Esophagus squamous epithelium (tissue), 5 donors: ENCODE data around the gene FN3KRP. TPM values are rescaled to one million over a fixed set of nuclear protein-coding genes. Genes with fewer than 3 reads are reported as not detected.

ENCODE experiments used
- DNase-seq: peaks from one replicate; lab custom pipeline; 2025; lab: John Stamatoyannopoulos, UW
- H3K27ac ChIP-seq, 4 donors: fragments of 200-600 bp; sonication (generic); one replicate each; pipeline ENCODE4 v1.5.1; 2016 to 2019; ENCODE audit warnings: mild to moderate bottlenecking in 1 of 4
- H3K27me3 ChIP-seq, 4 donors: fragments of 200-600 bp; sonication (generic); 1 replicate in 3 of 4; 2 replicates in 1 of 4; pipeline versions ENCODE4 v1.5.1 to v1.6.0; 2017 to 2021; ENCODE audit warnings: antibody characterized with exemption in 1 of 4
- H3K36me3 ChIP-seq, 3 donors: fragments of 200-600 bp; sonication (generic); one replicate each; pipeline ENCODE4 v1.5.1; 2016 to 2019
- H3K4me1 ChIP-seq, 3 donors: fragments of 200-600 bp; sonication (generic); one replicate each; pipeline ENCODE4 v1.5.1; 2017 to 2019
- H3K4me3 ChIP-seq, 4 donors: fragments of 200-600 bp; sonication (generic); 1 replicate in 3 of 4; 2 replicates in 1 of 4; pipeline ENCODE4 v1.5.1; 2016 to 2019; ENCODE audit warnings: mild to moderate bottlenecking in 2 of 4, moderate library complexity in 1 of 4
- H3K9me3 ChIP-seq, 3 donors: fragments of 200-600 bp; sonication (generic); one replicate each; pipeline ENCODE4 v1.5.1; 2016 to 2019
- POLR2A ChIP-seq, 4 donors: fragments of 450-650 bp; IDR thresholded peaks; one replicate each; pipeline ENCODE4 v1.6.1; 2017; ENCODE audit warnings: antibody characterized with exemption in 4 of 4, mild to moderate bottlenecking in 4 of 4, moderate library complexity in 3 of 4
- WGBS, 2 donors: methylation state at CpG; one replicate each; pipeline ENCODE4 v1.1.5; 2018; 5-methylcytosine and 5-hydroxymethylcytosine counted together
- intact Hi-C: fragments of 100-400 bp; cut with DNase I; formaldehyde crosslinking; loops from one replicate; pipeline ENCODE4 v1.15.0; 2022
- total RNA-seq, 4 donors: library from RNA; depleted of rRNA; stranded (reverse); fragments of >200 nt; gene quantifications; one replicate each; pipeline ENCODE4 v1.1.0, GENCODE V29; 2016
- TF ChIP-seq, protein P1 (sequence below), 6 experiments: fragments of 450-650 bp in 4 of 6; fragments of 200-600 bp in 2 of 6; sonication (generic) in 2 of 6; IDR thresholded peaks; one replicate each; pipeline ENCODE4 v1.5.1; 2016 to 2019; ENCODE audit warnings: antibody characterized with exemption in 6 of 6, mild to moderate bottlenecking in 4 of 6, moderate library complexity in 4 of 6
- donor health status: DM: yes; HTN: yes; CAD: no.

FN3KRP gene
- total RNA-seq, 4 donors from 2014 or later = 9.1 to 13.5 (median 10.2) TPM

DNA sequence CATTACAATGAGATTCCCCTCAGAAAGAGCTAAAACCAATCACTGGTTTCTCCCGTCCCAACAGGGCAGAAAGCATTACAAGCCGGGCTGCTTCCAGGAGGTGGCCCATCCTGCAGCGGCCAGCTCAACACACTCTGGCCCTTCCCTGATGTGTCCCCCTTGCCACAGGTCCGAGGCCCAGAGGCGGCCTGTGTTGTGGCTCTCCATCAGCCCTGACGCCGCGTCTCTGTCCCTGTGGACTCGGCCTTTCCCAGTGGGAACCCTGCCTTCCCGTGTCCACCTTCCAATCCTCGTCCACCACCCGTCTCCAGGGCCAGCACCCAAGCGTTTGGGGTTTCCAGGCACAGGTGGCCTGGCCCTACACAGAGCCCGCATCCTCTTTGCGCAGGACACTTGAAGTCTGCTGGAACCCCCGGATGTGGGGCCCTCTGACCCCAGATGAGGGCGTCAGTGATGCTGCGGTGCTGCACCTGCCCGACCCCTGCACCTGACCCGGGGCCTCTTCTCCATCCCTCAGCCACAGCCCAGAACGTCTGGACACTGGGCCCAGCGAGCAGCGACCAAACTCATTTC, 39.1 kb upstream of the FN3KRP start:
- no peak for DNase-seq
- Histone ChIP-seq H3K4me3 (no peak overlapping the region), H3K36me3 (no peaks in the 10 kb centered on the region), H3K27ac (no peak overlapping the region), H3K4me1 (peaks cover 0 to 10% (median 0%) of the 10 kb centered on the region in 3 donors), H3K9me3 (peaks cover 0 to 13% (median 0%) of the 10 kb centered on the region in 3 donors), H3K27me3 (no peaks in the 10 kb centered on the region)
- WGBS, 2 donors = 90 to 93% methylated on average over 17 to 22 of the region's 23 CpGs
- TF ChIP-seq, protein P1, sequence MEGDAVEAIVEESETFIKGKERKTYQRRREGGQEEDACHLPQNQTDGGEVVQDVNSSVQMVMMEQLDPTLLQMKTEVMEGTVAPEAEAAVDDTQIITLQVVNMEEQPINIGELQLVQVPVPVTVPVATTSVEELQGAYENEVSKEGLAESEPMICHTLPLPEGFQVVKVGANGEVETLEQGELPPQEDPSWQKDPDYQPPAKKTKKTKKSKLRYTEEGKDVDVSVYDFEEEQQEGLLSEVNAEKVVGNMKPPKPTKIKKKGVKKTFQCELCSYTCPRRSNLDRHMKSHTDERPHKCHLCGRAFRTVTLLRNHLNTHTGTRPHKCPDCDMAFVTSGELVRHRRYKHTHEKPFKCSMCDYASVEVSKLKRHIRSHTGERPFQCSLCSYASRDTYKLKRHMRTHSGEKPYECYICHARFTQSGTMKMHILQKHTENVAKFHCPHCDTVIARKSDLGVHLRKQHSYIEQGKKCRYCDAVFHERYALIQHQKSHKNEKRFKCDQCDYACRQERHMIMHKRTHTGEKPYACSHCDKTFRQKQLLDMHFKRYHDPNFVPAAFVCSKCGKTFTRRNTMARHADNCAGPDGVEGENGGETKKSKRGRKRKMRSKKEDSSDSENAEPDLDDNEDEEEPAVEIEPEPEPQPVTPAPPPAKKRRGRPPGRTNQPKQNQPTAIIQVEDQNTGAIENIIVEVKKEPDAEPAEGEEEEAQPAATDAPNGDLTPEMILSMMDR (IDR thresholded peaks at IDR 0.05) = no peak
- no peak for TF ChIP-seq POLR2A (IDR thresholded peaks at IDR 0.05)
- intact Hi-C loops = no loop called here

DNA sequence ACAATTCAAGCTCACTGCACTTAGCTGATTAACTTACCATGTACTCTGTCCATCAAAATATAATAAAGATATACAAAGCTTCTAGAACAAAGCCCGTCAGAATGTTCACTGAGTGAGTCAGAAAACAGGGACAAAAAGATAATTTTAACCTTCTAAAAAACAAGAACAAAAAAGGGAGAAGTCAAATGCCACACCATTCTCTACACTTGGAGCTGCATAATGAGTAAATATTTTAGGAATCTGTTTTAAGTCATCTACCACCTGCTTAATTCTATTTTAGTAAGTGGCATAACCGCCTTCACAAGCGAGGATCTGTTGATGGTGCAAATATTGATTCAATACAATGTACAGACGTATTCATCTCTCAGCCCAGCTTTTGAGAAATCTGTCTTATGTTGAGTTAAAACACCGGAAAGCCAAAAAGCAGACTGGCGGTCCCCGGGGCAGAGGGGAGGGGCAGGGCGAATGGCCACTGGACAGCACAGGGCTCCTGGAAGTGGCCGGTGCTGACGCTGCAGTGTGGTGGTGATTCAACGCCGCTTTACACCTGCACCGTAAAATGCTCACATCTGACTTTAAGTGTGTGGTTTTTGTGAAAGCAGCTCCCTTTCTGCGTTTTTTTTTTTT, 38.1 kb upstream of the FN3KRP start:
- H3K27ac ChIP-seq = no peak overlapping the region
- DNase-seq = no peak
- H3K27me3 ChIP-seq = no peaks in the 10 kb centered on the region
- TF ChIP-seq, protein P1 (IDR thresholded peaks at IDR 0.05) = no peak
- TF ChIP-seq POLR2A (IDR thresholded peaks at IDR 0.05) = no peak
- H3K9me3 ChIP-seq = peaks cover 0 to 13% (median 0%) of the 10 kb centered on the region in 3 donors
- 71 to 80% methylated on average over 13 to 14 of the region's 14 CpGs for WGBS, 2 donors
- H3K4me1 ChIP-seq = peaks cover 0 to 10% (median 0%) of the 10 kb centered on the region in 3 donors
- intact Hi-C loops = no loop called here
- no peaks in the 10 kb centered on the region for H3K36me3 ChIP-seq
- H3K4me3 ChIP-seq = no peak overlapping the region

DNA sequence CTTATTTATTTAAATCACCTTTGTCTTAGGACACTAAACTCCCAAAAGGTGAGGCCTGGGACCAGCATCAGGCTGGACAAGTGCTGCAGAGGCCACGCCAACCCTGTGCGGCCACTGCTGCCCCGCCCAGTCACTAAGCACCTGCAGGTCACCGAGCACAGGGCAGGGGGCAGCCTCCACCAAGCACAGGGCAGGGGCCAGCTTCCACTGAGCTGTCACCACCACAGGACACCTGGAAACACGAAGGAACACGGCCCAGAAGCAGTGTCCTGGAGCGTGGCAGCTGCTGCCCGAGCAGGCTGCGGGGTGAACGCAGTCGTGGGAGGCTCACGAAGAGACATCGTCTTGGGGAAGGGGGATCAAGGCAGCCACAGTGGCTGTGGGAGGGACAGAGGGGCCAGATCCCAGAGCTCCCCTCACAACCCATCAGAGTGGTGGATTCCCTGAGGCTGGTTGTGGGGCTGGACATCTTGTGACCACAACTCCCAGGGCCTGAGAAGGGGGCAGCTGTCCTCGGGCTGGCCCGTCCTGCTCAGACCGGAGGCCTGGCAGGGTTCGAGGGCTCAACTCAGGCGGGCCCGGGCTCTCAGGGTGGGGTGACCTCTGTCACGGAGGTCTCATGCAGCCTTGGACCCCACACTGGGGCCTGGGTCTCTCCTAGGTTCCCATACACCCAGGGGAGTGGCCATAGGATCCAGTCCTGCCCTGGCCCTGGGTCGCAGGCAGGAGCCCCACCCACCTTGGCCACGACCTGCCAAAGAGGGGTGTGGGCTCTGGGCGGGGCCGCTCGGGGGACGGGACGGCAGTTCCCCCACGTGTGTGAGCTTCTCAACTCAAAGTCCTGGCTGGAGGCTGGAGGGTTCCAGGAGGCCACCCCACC, 36.7 kb upstream of the FN3KRP start:
- peaks cover 0 to 13% (median 0%) of the 10 kb centered on the region in 3 donors for H3K9me3 ChIP-seq
- DNase-seq = no peak
- TF ChIP-seq POLR2A (IDR thresholded peaks at IDR 0.05) = no peak
- TF ChIP-seq, protein P1 (IDR thresholded peaks at IDR 0.05) = no peak
- H3K27ac ChIP-seq = no peak overlapping the region
- H3K4me1 ChIP-seq = peaks cover 0 to 7% (median 0%) of the 10 kb centered on the region in 3 donors
- WGBS, 2 donors = 86 to 94% methylated on average over 7 to 18 of the region's 28 CpGs
- peaks cover 0 to 7% (median 0%) of the 10 kb centered on the region in 3 donors for H3K36me3 ChIP-seq
- H3K4me3 ChIP-seq = no peak overlapping the region
- H3K27me3 ChIP-seq = no peaks in the 10 kb centered on the region
- intact Hi-C loops = no loop called here

DNA sequence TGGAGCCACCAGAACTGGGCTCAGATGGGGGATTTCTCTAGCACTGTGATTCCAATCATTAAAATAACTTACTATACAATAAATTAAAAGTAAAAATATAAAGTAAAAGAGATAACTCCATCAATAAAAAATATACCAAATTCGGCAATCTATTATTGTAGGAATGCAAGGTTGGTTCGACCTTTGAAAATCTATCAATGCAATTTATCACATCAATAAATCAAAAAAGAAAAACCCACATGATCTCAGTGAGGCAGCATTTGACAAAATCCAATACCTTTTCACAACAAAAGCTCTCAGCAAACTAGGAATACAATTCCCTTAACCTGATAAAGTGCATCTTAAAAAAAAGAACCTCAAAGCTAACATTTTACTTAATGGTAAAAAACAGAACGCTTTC, 35.0 kb upstream of the FN3KRP start:
- DNase-seq = no peak
- intact Hi-C loops = no loop called here
- H3K4me3 ChIP-seq = no peak overlapping the region
- H3K36me3 ChIP-seq = peaks cover 0 to 8% (median 0%) of the 10 kb centered on the region in 3 donors
- H3K27ac ChIP-seq = no peak overlapping the region
- H3K27me3 ChIP-seq = no peaks in the 10 kb centered on the region
- peaks cover 0 to 13% (median 0%) of the 10 kb centered on the region in 3 donors for H3K9me3 ChIP-seq
- H3K4me1 ChIP-seq = no peaks in the 10 kb centered on the region
- no peak for TF ChIP-seq POLR2A (IDR thresholded peaks at IDR 0.05)
- TF ChIP-seq, protein P1 (IDR thresholded peaks at IDR 0.05) = no peak
- 93 to 96% methylated on average over 3 of the region's 3 CpGs for WGBS, 2 donors
